HepG2 (cell line): ENCODE results near the gene GAREM1. TPM values are rescaled to one million over a fixed set of nuclear protein-coding genes. Genes with fewer than 3 reads are reported as not detected.

Experiments
- AHR ChIP-seq: IDR thresholded peaks from 2 replicates; pipeline ENCODE4 v1.6.1; 2018; ENCODE audit warnings: missing genetic modification reagents, missing compliant biosample characterization
- ARID2 ChIP-seq: sonication (generic); formaldehyde crosslinking; IDR thresholded peaks from 2 replicates; pipeline ENCODE4 v1.8.1; 2022; ENCODE audit warnings: mild to moderate bottlenecking, missing genetic modification reagents, borderline replicate concordance
- CEBPB ChIP-seq: IDR thresholded peaks from 2 replicates; pipeline ENCODE4 v1.6.1; 2011; ENCODE audit warnings: low read depth, low read length, improper control_type of control experiment, borderline replicate concordance
- DNMT3B ChIP-seq: conservative IDR thresholded peaks from 2 replicates; pipeline ENCODE4 v1.6.1; 2016; ENCODE audit warnings: missing biosample characterization, control low read depth
- GABPB1 ChIP-seq: IDR thresholded peaks from 2 replicates; pipeline ENCODE4 v1.6.1; 2016; ENCODE audit warnings: mild to moderate bottlenecking, missing genetic modification reagents, moderate library complexity, missing compliant biosample characterization
- GATAD1 ChIP-seq: IDR thresholded peaks from 2 replicates; pipeline ENCODE4 v1.6.1; 2016; ENCODE audit warnings: missing genetic modification reagents, missing compliant biosample characterization
- HMGXB3 ChIP-seq: sonication (generic); formaldehyde crosslinking; IDR thresholded peaks from 2 replicates; pipeline ENCODE4 v1.4.0; 2020; ENCODE audit warnings: missing genetic modification reagents, borderline replicate concordance
- MED1 ChIP-seq: sonication (generic); formaldehyde crosslinking; IDR thresholded peaks from 2 replicates; pipeline ENCODE4 v1.4.0; 2020; ENCODE audit warnings: missing genetic modification reagents
- REXO4 ChIP-seq: sonication (generic); formaldehyde crosslinking; IDR thresholded peaks from 2 replicates; pipeline ENCODE4 v1.8.0; 2022; ENCODE audit warnings: missing genetic modification reagents, mild to moderate bottlenecking, borderline replicate concordance
- RFX3 ChIP-seq: IDR thresholded peaks from 2 replicates; pipeline ENCODE4 v1.6.1; 2016; ENCODE audit warnings: missing biosample characterization, missing genetic modification reagents
- TCF12 ChIP-seq, 2 experiments: fragments of 450-650 bp in 1 of 2; sonication (generic) in 1 of 2; formaldehyde crosslinking in 1 of 2; IDR thresholded peaks; 2 replicates each; pipeline versions ENCODE4 v1.6.1 to v1.8.0; 2017 to 2022; ENCODE audit warnings: antibody characterized with exemption in 1 of 2, mild to moderate bottlenecking in 1 of 2, missing genetic modification reagents in 1 of 2, moderate library complexity in 1 of 2
- TEAD2 ChIP-seq: sonication (generic); formaldehyde crosslinking; IDR thresholded peaks from 2 replicates; pipeline ENCODE4 v1.9.0; 2021; ENCODE audit warnings: missing genetic modification reagents
- ZNF264 ChIP-seq: sonication (generic); formaldehyde crosslinking; IDR thresholded peaks from 2 replicates; pipeline ENCODE4 v1.4.0; 2020; ENCODE audit warnings: missing genetic modification reagents
- ZNF672 ChIP-seq: sonication (generic); formaldehyde crosslinking; IDR thresholded peaks from 2 replicates; pipeline ENCODE4 v1.8.1; 2022; ENCODE audit warnings: missing genetic modification reagents
- ZNF691 ChIP-seq: sonication (generic); formaldehyde crosslinking; IDR thresholded peaks from 2 replicates; pipeline ENCODE4 v1.4.0; 2020; ENCODE audit warnings: missing genetic modification reagents, low read depth, mild to moderate bottlenecking, borderline replicate concordance
- ZNF761 ChIP-seq: sonication (generic); formaldehyde crosslinking; conservative IDR thresholded peaks from 2 replicates; pipeline ENCODE4 v1.4.0; 2020; ENCODE audit warnings: mild to moderate bottlenecking, missing genetic modification reagents
- ZSCAN21 ChIP-seq: sonication (generic); formaldehyde crosslinking; IDR thresholded peaks from 2 replicates; pipeline ENCODE4 v1.8.0; 2022; ENCODE audit warnings: mild to moderate bottlenecking, missing genetic modification reagents, moderate library complexity, borderline replicate concordance
- polyA plus RNA-seq, 8 experiments: library from polyadenylated mRNA; depleted of rRNA in 3 of 8; stranded (reverse) in 7 of 8; unstranded in 1 of 8; fragments of >200 nt; fragmentation: Illumina TruSeq in 4 of 8; extraction: Trizol in 4 of 8; gene quantifications; 2 replicates each; pipeline versions ENCODE4 v1.2.1 to v1.2.3, GENCODE V29; 2011 to 2016; ENCODE audit warnings: low read depth in 4 of 8, missing spikeins in 1 of 8, mixed read lengths in 1 of 8; ENCODE audit not compliant: insufficient read depth in 1 of 8
- total RNA-seq, 5 experiments: library from RNA; depleted of rRNA; stranded (reverse); fragments of >200 nt; fragmentation: Illumina TruSeq; extraction: Trizol; gene quantifications; 2 replicates each; pipeline ENCODE4 v1.2.3, GENCODE V29; 2016; ENCODE audit warnings: low read depth in 1 of 5
- TF ChIP-seq, protein P1 (sequence below): IDR thresholded peaks from 2 replicates; pipeline ENCODE4 v1.6.1; 2016; ENCODE audit warnings: mild to moderate bottlenecking
- TF ChIP-seq, protein P2 (sequence below): sonication (generic); formaldehyde crosslinking; IDR thresholded peaks from 2 replicates; pipeline ENCODE4 v1.8.1; 2023; ENCODE audit warnings: mild to moderate bottlenecking, missing genetic modification reagents
- TF ChIP-seq, protein P3 (sequence below): IDR thresholded peaks from 2 replicates; pipeline ENCODE4 v1.6.1; 2018; ENCODE audit warnings: missing genetic modification reagents, mild to moderate bottlenecking, missing compliant biosample characterization

Gene GAREM1
- total and polyA plus RNA-seq, 2 of the 13 experiments (the other 11 are each of a cell fraction or from before 2014, with no cell fraction given), result 2.5 to 2.9 TPM

DNA sequence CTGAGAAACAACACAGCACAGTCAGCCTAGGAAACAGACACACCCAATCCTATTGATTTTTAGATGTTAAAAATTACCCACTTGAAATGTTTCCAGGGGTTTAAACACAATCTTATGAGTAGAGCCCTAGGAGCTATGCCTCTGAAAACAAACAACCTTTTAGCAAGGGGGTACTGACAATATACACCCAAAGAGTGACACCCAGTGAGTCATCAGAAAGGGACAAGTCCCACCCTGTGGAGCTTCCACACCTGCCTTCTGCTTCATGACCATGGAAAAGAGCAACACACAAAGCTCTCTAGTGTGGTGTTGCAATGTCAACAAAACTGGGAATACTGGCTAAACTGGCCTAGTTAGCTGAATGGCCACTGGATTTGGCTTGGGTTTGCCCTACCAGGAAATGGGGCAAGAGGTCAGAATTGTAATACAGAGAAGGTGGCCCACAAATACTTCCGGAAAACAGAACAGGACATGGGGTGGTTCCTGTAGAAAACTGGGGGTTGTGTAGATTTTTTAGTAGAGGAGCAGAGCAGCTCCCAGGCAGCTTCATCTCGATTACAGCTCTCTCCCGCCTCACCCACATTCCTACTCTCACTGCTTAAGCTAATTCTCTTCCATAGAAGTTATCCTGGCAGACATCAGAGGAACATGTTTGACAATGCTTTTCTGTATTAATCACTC, 98.2 kb downstream of the GAREM1 start (continued):
- TF ChIP-seq, protein P1, sequence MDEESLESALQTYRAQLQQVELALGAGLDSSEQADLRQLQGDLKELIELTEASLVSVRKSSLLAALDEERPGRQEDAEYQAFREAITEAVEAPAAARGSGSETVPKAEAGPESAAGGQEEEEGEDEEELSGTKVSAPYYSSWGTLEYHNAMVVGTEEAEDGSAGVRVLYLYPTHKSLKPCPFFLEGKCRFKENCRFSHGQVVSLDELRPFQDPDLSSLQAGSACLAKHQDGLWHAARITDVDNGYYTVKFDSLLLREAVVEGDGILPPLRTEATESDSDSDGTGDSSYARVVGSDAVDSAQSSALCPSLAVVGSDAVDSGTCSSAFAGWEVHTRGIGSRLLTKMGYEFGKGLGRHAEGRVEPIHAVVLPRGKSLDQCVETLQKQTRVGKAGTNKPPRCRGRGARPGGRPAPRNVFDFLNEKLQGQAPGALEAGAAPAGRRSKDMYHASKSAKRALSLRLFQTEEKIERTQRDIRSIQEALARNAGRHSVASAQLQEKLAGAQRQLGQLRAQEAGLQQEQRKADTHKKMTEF (CRISPR knock-in tag), result peak; percentile 87
- no peak for TF ChIP-seq REXO4 (CRISPR knock-in tag)
- TF ChIP-seq AHR, result no peak
- no peak for TF ChIP-seq TEAD2
- TF ChIP-seq ZNF761 (CRISPR knock-in tag), result no peak
- TF ChIP-seq GATAD1 (CRISPR knock-in tag), result peak; percentile 57
- TF ChIP-seq, protein P2, sequence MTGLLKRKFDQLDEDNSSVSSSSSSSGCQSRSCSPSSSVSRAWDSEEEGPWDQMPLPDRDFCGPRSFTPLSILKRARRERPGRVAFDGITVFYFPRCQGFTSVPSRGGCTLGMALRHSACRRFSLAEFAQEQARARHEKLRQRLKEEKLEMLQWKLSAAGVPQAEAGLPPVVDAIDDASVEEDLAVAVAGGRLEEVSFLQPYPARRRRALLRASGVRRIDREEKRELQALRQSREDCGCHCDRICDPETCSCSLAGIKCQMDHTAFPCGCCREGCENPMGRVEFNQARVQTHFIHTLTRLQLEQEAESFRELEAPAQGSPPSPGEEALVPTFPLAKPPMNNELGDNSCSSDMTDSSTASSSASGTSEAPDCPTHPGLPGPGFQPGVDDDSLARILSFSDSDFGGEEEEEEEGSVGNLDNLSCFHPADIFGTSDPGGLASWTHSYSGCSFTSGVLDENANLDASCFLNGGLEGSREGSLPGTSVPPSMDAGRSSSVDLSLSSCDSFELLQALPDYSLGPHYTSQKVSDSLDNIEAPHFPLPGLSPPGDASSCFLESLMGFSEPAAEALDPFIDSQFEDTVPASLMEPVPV (CRISPR knock-in tag), result no peak
- TF ChIP-seq ZSCAN21 (CRISPR knock-in tag), result peak; percentile 45; the same call in 1 of the 2 replicates
- peak; percentile 67 for TF ChIP-seq MED1 (CRISPR knock-in tag)
- peak; percentile 42; the same call in 1 of the 2 replicates for TF ChIP-seq GABPB1
- TF ChIP-seq, protein P3, sequence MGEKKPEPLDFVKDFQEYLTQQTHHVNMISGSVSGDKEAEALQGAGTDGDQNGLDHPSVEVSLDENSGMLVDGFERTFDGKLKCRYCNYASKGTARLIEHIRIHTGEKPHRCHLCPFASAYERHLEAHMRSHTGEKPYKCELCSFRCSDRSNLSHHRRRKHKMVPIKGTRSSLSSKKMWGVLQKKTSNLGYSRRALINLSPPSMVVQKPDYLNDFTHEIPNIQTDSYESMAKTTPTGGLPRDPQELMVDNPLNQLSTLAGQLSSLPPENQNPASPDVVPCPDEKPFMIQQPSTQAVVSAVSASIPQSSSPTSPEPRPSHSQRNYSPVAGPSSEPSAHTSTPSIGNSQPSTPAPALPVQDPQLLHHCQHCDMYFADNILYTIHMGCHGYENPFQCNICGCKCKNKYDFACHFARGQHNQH (CRISPR knock-in tag), result peak; percentile 93; the same call in 1 of the 2 replicates
- TF ChIP-seq TCF12 (IDR thresholded peaks at IDR 0.05), result no peak
- 0 out of 2 replicates have a peak, but pooled peaks have one; percentile 47 for TF ChIP-seq TCF12 (CRISPR knock-in tag; IDR thresholded peaks at IDR 0.05)
- 0 out of 2 replicates have a peak, but pooled peaks have one; percentile 38 for TF ChIP-seq DNMT3B
- no peak for TF ChIP-seq ZNF672 (CRISPR knock-in tag)
- peak; percentile 96 for TF ChIP-seq CEBPB
- TF ChIP-seq ZNF691 (CRISPR knock-in tag), result no peak
- TF ChIP-seq ZNF264 (CRISPR knock-in tag), result no peak
- TF ChIP-seq RFX3 (CRISPR knock-in tag), result 0 out of 2 replicates have a peak, but pooled peaks have one; percentile 12
- no peak for TF ChIP-seq ARID2 (CRISPR knock-in tag)
- 0 out of 2 replicates have a peak, but pooled peaks have one; percentile 24 for TF ChIP-seq HMGXB3 (CRISPR knock-in tag)
